ENCODE measurements around the gene ST6GALNAC1.
A peak's percentile ranks its signal among the peaks of the same experiment; 100 is the strongest.

ST6GALNAC1 gene, protein sequence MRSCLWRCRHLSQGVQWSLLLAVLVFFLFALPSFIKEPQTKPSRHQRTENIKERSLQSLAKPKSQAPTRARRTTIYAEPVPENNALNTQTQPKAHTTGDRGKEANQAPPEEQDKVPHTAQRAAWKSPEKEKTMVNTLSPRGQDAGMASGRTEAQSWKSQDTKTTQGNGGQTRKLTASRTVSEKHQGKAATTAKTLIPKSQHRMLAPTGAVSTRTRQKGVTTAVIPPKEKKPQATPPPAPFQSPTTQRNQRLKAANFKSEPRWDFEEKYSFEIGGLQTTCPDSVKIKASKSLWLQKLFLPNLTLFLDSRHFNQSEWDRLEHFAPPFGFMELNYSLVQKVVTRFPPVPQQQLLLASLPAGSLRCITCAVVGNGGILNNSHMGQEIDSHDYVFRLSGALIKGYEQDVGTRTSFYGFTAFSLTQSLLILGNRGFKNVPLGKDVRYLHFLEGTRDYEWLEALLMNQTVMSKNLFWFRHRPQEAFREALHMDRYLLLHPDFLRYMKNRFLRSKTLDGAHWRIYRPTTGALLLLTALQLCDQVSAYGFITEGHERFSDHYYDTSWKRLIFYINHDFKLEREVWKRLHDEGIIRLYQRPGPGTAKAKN

DNA sequence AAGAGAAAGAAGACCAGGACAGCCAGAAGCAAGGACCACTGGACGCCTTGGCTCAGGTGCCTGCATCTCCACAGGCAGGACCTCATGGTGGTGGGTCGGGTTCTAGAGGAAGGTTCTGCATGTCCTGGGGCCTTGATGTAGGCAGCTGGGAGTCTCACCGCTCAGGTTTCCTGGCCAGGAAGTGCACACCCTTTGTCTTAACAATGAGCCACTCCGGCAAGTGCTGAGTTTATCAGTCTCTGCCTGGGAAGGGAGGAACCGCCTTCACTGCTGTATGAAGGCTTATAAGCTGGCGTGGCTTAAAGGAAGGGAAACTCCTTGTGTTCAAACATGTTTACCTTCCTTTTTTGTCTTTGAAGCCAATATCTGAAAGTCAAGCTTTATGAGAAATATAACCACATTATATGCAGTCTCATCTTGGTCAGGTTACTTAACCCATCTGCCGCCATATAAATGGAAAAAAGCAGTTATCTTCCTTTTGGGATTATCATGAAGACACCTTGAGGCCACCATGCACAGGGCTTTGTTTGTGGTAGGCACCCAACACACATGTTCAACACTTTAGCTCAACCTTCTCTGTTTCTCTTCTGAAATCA is at the start of gene ST6GALNAC1:
Gene ST6GALNAC1, minus strand, starts transcription at position 205 of the 596 bp plus-strand sequence. Its CDS starts 119 bp downstream, at position 86.
- Histone ChIP-seq H3K4me3 (ENCODE audit: low read depth in 1 of 5, low read length in 5 of 5) (peak within 1 kb of the TSS in 2 of 5 donors; percentile 11 to 29), H3K27ac (ENCODE audit: low read depth, low read length) (no peak within 1 kb of the TSS), H3K27me3 (ENCODE audit: control insufficient read depth in 5 of 5, insufficient read depth in 4 of 5, low read length in 5 of 5) (peaks cover 0 to 6% (median 0%) of the 10 kb centered on the region in 5 donors), H3K9ac (ENCODE audit: low read length in 5 of 5) (no peak within 1 kb of the TSS), H3K9me3 (ENCODE audit: control insufficient read depth in 5 of 5, low read length in 5 of 5) (peaks cover 0 to 2% (median 0%) of the 10 kb centered on the region in 5 donors), H3K36me3 (ENCODE audit: control insufficient read depth in 5 of 5, insufficient read depth in 5 of 5, low read length in 5 of 5) (no peaks in the 10 kb centered on the region), H3K4me1 (ENCODE audit: control insufficient read depth in 5 of 5, insufficient read depth in 5 of 5, low read length in 5 of 5) (peaks cover 0 to 9% (median 0%) of the 10 kb centered on the region in 5 donors)

DNA sequence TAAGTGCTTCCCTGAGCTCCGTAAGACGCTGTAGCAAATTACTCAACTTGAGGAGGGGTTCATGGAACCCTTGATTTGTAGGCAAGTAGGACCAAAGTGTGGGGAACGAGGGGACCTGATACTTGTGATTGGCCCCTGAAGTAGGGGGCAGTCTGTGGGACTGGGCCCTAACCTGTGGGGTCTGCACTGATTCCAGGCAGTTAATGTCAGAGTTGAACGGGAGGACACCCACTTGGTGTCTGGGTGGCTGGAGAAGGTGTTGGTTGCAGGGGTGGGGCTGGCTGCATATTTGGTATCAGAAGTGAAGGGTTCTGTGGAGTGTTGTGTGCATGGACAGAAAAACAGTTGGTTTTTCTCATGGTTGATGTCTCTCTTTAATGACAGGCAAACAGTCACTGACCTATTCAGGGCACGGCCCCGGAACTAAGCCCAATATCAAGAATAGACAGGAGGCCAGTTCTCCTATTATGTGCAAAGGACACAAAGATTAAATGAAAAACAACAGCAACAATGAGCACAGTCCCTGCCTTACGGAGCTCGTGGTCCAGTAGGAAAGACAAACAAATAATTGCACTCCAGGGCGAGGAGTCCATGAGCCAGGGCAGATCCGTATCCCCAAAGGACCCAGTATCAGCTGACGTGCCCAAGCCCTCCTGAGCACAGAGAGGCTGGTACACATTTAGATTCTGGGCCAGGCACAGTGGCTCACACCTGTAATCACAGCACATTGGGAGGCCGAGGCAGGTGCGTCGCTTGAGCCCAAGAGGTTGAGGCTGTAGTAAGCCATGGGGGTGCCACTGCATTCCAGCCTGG is 48.0 kb upstream of the ST6GALNAC1 start:
- Histone ChIP-seq H3K36me3 (ENCODE audit: control insufficient read depth in 5 of 5, insufficient read depth in 5 of 5, low read length in 5 of 5) (no peaks in the 10 kb centered on the region), H3K9ac (ENCODE audit: low read length in 5 of 5) (no peak overlapping the region), H3K4me1 (ENCODE audit: control insufficient read depth in 5 of 5, insufficient read depth in 5 of 5, low read length in 5 of 5) (peaks cover 15 to 56% (median 52%) of the 10 kb centered on the region in 5 donors), H3K9me3 (ENCODE audit: control insufficient read depth in 5 of 5, low read length in 5 of 5) (no peaks in the 10 kb centered on the region), H3K27ac (ENCODE audit: low read depth, low read length) (no peak overlapping the region), H3K27me3 (ENCODE audit: control insufficient read depth in 5 of 5, insufficient read depth in 4 of 5, low read length in 5 of 5) (no peaks in the 10 kb centered on the region), H3K4me3 (ENCODE audit: low read depth in 1 of 5, low read length in 5 of 5) (no peak overlapping the region)

DNA sequence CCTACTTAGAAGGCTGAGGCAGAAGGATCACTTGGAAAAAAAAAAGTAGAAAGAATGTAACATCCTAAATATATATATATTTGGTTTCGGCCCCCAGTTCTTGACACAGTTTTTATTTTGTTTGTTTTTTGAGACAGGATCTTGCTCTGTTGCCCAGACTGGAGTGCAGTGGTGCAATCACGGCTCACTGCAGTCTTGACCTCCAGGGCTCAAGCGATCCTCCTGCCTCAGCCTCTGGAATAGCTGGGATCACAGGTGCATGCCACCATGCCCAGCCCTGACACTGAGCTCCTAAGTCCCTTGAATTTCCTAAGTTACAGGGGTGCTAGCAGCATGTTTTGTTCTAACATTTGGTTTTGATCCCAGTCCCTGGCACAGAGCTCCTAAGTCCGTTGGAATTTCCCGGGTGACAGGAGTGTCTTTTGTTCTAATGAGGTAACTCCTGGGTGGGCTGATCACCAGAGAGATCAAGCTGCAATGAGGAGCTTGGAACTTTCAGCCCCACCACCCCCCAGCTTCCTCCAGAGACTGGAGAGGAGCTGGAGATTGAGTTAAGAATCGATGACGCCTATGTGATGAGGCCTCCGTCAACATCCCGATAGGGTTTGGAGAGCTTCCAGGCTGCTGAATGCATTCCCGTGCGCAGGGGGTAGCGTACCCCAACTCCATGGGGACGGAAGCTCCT is 47.2 kb upstream of the ST6GALNAC1 start:
- Histone ChIP-seq H3K4me3 (ENCODE audit: low read depth in 1 of 5, low read length in 5 of 5) (no peak overlapping the region), H3K9me3 (ENCODE audit: control insufficient read depth in 5 of 5, low read length in 5 of 5) (no peaks in the 10 kb centered on the region), H3K9ac (ENCODE audit: low read length in 5 of 5) (no peak overlapping the region), H3K36me3 (ENCODE audit: control insufficient read depth in 5 of 5, insufficient read depth in 5 of 5, low read length in 5 of 5) (peaks cover 0 to 1% (median 0%) of the 10 kb centered on the region in 5 donors), H3K4me1 (ENCODE audit: control insufficient read depth in 5 of 5, insufficient read depth in 5 of 5, low read length in 5 of 5) (peaks cover 14 to 58% (median 48%) of the 10 kb centered on the region in 5 donors), H3K27ac (ENCODE audit: low read depth, low read length) (no peak overlapping the region), H3K27me3 (ENCODE audit: control insufficient read depth in 5 of 5, insufficient read depth in 4 of 5, low read length in 5 of 5) (no peaks in the 10 kb centered on the region)

DNA sequence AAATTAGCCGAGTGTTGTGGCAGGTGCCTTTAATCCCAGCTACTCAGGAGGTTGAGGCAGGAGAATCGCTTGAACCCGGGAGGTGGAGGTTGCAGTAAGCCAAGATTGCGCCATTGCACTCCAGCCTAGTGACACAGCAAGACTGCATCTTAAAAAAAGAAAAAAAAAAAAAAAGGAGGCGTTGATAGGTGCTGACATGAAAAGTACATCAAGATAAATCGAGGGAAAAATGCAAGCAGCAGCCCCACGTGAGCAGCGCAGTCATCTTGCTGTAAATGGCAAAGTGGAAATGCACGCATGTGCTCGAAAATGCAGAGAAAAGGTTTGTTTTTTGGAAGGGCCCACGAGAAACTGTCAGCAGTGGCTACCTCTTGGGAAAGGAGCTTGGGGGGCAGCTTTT is 46.3 kb upstream of the ST6GALNAC1 start:
- Histone ChIP-seq H3K27me3 (ENCODE audit: control insufficient read depth in 5 of 5, insufficient read depth in 4 of 5, low read length in 5 of 5) (no peaks in the 10 kb centered on the region), H3K4me3 (ENCODE audit: low read depth in 1 of 5, low read length in 5 of 5) (no peak overlapping the region), H3K9ac (ENCODE audit: low read length in 5 of 5) (no peak overlapping the region), H3K27ac (ENCODE audit: low read depth, low read length) (no peak overlapping the region), H3K4me1 (ENCODE audit: control insufficient read depth in 5 of 5, insufficient read depth in 5 of 5, low read length in 5 of 5) (peaks cover 11 to 49% (median 44%) of the 10 kb centered on the region in 5 donors), H3K9me3 (ENCODE audit: control insufficient read depth in 5 of 5, low read length in 5 of 5) (no peaks in the 10 kb centered on the region), H3K36me3 (ENCODE audit: control insufficient read depth in 5 of 5, insufficient read depth in 5 of 5, low read length in 5 of 5) (peaks cover 0 to 7% (median 2%) of the 10 kb centered on the region in 5 donors)

DNA sequence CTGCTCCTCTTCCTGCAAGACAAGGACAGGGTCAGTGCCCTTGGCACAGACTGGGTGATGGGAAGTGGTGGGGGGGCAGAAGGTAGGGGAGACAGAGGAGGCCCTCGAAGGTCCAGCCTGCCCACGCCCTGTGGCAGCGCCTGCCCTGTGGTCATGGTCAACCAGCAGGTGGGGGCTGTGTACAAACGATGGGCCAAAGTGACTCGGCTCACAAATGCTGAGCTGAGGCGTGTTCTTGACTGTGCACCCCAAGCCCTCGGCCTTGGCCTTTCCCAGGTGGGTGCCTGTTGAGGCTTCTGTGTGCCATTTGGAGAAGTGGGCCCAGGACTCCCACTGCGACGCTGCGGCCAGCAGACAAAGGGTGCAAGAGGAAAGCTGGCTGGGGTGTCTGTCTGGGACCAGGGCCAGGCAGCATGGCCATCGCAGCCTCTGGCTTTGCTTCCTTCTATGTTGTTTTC is 44.6 kb upstream of the ST6GALNAC1 start:
- H3K36me3 ChIP-seq (ENCODE audit: control insufficient read depth in 5 of 5, insufficient read depth in 5 of 5, low read length in 5 of 5) = peaks cover 0 to 22% (median 10%) of the 10 kb centered on the region in 5 donors
- peaks cover 11 to 39% (median 39%) of the 10 kb centered on the region in 5 donors for H3K4me1 ChIP-seq (ENCODE audit: control insufficient read depth in 5 of 5, insufficient read depth in 5 of 5, low read length in 5 of 5)
- peak overlapping the region; percentile 83 for H3K27ac ChIP-seq (ENCODE audit: low read depth, low read length)
- no peaks in the 10 kb centered on the region for H3K27me3 ChIP-seq (ENCODE audit: control insufficient read depth in 5 of 5, insufficient read depth in 4 of 5, low read length in 5 of 5)
- peak overlapping the region; percentile 4 to 76 (median 38) for H3K9ac ChIP-seq (ENCODE audit: low read length in 5 of 5)
- H3K9me3 ChIP-seq (ENCODE audit: control insufficient read depth in 5 of 5, low read length in 5 of 5) = no peaks in the 10 kb centered on the region
- peak overlapping the region in 3 of 5 donors; percentile 19 to 34 (median 29) for H3K4me3 ChIP-seq (ENCODE audit: low read depth in 1 of 5, low read length in 5 of 5)

DNA sequence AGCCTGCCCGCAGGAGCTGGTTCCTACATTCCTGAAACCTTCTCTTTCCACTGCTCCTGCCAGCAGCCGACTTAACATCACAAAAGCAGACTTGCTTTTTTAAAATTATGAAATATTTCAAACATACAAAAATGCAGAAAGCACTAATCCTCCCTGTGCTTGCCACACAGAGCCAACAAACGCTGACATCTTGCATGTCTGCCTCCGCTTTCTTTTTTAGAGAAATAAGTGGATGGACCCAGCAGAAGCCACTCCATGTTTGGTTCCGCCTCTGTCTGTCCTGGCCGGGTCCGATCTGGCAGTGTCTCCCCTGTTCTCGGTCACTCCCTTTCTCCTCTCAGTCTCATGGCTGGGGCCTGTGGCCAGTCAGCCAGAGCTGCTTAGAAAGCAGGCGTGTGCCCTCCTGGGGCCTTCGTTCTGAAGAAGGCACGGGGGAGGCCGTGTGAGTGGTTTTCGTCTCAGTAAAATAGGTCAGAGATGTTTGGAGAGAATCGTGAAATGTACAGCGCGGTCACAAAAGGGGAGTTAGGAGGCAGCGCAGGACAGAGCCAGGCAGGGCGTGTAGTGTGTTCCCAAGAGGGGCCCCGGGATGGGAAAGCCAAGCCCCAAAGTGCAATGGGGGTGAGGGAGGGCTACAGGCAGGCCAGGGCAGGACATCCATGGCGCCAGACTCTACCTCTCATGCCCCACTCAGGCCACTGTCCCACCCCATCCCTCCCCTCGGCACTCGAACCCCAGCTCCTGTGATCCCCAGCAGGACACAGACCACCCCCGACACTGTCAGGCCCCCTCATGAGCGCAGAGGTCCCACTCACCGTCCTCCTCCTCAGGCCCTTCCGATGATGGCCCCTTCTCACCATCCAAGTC is 44.0 kb upstream of the ST6GALNAC1 start:
- peak overlapping the region in 2 of 5 donors; percentile 29 to 34 for H3K4me3 ChIP-seq (ENCODE audit: low read depth in 1 of 5, low read length in 5 of 5)

DNA sequence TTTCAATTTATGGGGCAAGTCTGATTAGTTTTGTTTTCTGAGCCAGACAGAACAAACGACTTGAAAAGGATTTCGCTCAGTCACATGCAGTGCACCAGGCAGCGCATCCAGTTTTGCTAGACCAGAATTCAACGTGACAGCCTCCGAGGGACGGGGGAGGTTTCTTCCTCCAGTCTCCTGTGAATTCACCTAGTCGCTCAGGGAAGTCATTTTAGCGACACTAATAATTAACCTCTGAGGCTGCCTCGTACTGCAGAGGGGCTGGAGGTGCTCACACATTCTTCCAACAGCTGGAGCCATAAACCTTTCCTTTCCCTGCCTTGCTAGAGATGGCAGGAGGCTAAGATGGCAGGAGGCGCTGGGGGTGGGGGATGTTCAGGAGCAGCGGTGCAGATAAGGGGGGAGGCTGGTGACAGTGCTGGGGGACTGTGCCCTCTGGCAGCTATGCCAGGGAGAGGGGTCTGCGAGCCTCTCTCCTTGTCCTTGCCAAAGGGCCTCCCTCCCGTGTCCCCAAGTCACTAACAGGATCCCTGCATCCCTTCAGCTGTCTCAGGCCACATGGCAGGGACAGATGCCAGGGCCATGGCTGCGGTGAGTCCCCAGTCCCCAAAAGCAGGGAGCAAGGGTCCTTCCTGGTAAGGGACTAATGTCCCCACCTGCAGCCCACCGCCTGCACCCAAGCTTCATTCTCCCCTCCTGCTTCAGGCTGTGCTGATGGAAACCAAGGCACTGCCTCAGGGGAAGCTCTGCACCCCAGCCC is 43.2 kb upstream of the ST6GALNAC1 start:
- Histone ChIP-seq H3K27ac (ENCODE audit: low read depth, low read length) (peak overlapping the region; percentile 83), H3K27me3 (ENCODE audit: control insufficient read depth in 5 of 5, insufficient read depth in 4 of 5, low read length in 5 of 5) (no peaks in the 10 kb centered on the region), H3K4me1 (ENCODE audit: control insufficient read depth in 5 of 5, insufficient read depth in 5 of 5, low read length in 5 of 5) (peaks cover 12 to 53% (median 51%) of the 10 kb centered on the region in 5 donors), H3K9ac (ENCODE audit: low read length in 5 of 5) (peak overlapping the region in 2 of 5 donors; percentile 7 to 15), H3K36me3 (ENCODE audit: control insufficient read depth in 5 of 5, insufficient read depth in 5 of 5, low read length in 5 of 5) (peaks cover 0 to 30% (median 19%) of the 10 kb centered on the region in 5 donors), H3K9me3 (ENCODE audit: control insufficient read depth in 5 of 5, low read length in 5 of 5) (no peaks in the 10 kb centered on the region), H3K4me3 (ENCODE audit: low read depth in 1 of 5, low read length in 5 of 5) (no peak overlapping the region)

More for the DNA sequence above, 44.0 kb upstream of the ST6GALNAC1 start:
- Histone ChIP-seq H3K36me3 (ENCODE audit: control insufficient read depth in 5 of 5, insufficient read depth in 5 of 5, low read length in 5 of 5) (peaks cover 0 to 27% (median 16%) of the 10 kb centered on the region in 5 donors), H3K27me3 (ENCODE audit: control insufficient read depth in 5 of 5, insufficient read depth in 4 of 5, low read length in 5 of 5) (no peaks in the 10 kb centered on the region), H3K4me1 (ENCODE audit: control insufficient read depth in 5 of 5, insufficient read depth in 5 of 5, low read length in 5 of 5) (peaks cover 11 to 45% (median 43%) of the 10 kb centered on the region in 5 donors), H3K9me3 (ENCODE audit: control insufficient read depth in 5 of 5, low read length in 5 of 5) (no peaks in the 10 kb centered on the region), H3K9ac (ENCODE audit: low read length in 5 of 5) (peak overlapping the region in 4 of 5 donors; percentile 15 to 76 (median 42)), H3K27ac (ENCODE audit: low read depth, low read length) (peak overlapping the region; percentile 83)

DNA sequence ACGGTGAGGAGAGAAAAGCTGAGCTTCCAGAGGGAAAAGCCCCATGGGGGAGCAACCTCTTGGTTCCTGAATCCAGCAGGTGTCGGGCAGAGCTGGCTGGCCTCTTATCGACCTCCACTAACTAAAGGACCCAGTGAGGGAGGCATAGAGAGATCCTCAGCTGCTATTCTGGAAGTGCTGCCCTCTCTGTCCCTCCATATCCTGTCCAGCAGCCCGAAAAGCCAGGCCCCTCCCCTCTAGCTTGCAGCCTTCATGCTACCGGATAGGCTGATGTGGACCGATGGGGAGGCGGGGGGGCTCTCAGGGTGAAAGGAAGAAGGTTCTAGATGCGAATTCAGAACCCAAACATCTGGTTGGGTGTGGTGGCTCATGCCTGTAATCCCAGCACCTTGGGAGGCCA is 42.3 kb upstream of the ST6GALNAC1 start:
- H3K27ac ChIP-seq (ENCODE audit: low read depth, low read length) = no peak overlapping the region
- H3K9me3 ChIP-seq (ENCODE audit: control insufficient read depth in 5 of 5, low read length in 5 of 5) = no peaks in the 10 kb centered on the region
- peaks cover 14 to 62% (median 54%) of the 10 kb centered on the region in 5 donors for H3K4me1 ChIP-seq (ENCODE audit: control insufficient read depth in 5 of 5, insufficient read depth in 5 of 5, low read length in 5 of 5)
- H3K36me3 ChIP-seq (ENCODE audit: control insufficient read depth in 5 of 5, insufficient read depth in 5 of 5, low read length in 5 of 5) = peaks cover 0 to 30% (median 19%) of the 10 kb centered on the region in 5 donors
- no peaks in the 10 kb centered on the region for H3K27me3 ChIP-seq (ENCODE audit: control insufficient read depth in 5 of 5, insufficient read depth in 4 of 5, low read length in 5 of 5)
- H3K9ac ChIP-seq (ENCODE audit: low read length in 5 of 5) = no peak overlapping the region
- H3K4me3 ChIP-seq (ENCODE audit: low read depth in 1 of 5, low read length in 5 of 5) = no peak overlapping the region

All from subcutaneous abdominal adipose tissue (tissue), 5 donors.